Panc1 (cell line): ENCODE results near the gene FBXO17. TPM values are rescaled to one million over a fixed set of nuclear protein-coding genes. Genes with fewer than 3 reads are reported as not detected.
A peak's percentile ranks its signal among the peaks of the same experiment; 100 is the strongest.

Source experiments
- ATAC-seq: fragments of 200-7000 bp; cut with Tn5 transposase; 2 replicates; pipeline ENCODE4 v1.9.1; 2020; ENCODE audit warnings: mild to moderate bottlenecking, moderate library complexity
- BruUV-seq: library from RNA; stranded (reverse); fragments of 400-500 nt; replicated peaks from 2 replicates; lab custom pipeline; 2021; lab: Mats Ljungman, UMichigan
- CTCF ChIA-PET: fragments of 300-600 bp; sonication (Branson Sonifier 250); formaldehyde crosslinking; loops from one replicate; lab custom pipeline; 2022; ENCODE audit warnings: antibody characterized with exemption; lab: Charles Lee
- POLR2A ChIA-PET: fragments of 300-600 bp; sonication (Branson Sonifier 250); formaldehyde crosslinking; loops from one replicate; lab custom pipeline; 2022; ENCODE audit warnings: antibody characterized with exemption; lab: Charles Lee
- DNase-seq: peaks from one replicate; pipeline ENCODE4 v3.0.0-alpha.2; 2010; ENCODE audit warnings: low read depth, low spot score
- H3K27ac ChIP-seq: 2 replicates; pipeline ENCODE4 v1.5.1; 2011; ENCODE audit warnings: mild to moderate bottlenecking, low read length, inconsistent platforms
- H3K27me3 ChIP-seq: fragments of 200-500 bp; sonication (Bioruptor generic); 2 replicates; pipeline ENCODE4 v1.6.0; 2014; ENCODE audit warnings: low read length, inconsistent platforms; ENCODE audit not compliant: control insufficient read depth, insufficient read depth
- H3K36me3 ChIP-seq: fragments of 200-500 bp; sonication (Bioruptor generic); 2 replicates; pipeline ENCODE4 v1.5.1; 2014; ENCODE audit warnings: inconsistent platforms, mild to moderate bottlenecking, low read length, moderate library complexity; ENCODE audit not compliant: control insufficient read depth, insufficient read depth
- H3K4me1 ChIP-seq: 2 replicates; pipeline ENCODE4 v1.5.1; 2011; ENCODE audit warnings: inconsistent platforms, mild to moderate bottlenecking, low read length, moderate library complexity; ENCODE audit not compliant: control insufficient read depth, insufficient read depth
- H3K4me3 ChIP-seq, 2 experiments: 2 replicates each; pipeline ENCODE4 v1.5.1; 2011 to 2012; ENCODE audit warnings: low read depth in 2 of 2, low read length in 2 of 2, mild to moderate bottlenecking in 2 of 2, inconsistent platforms in 1 of 2, moderate library complexity in 1 of 2
- H3K9me3 ChIP-seq: fragments of 200-500 bp; sonication (Bioruptor generic); 2 replicates; pipeline ENCODE4 v1.5.1; 2014; ENCODE audit warnings: low read depth, mild to moderate bottlenecking, inconsistent platforms, low read length, moderate library complexity; ENCODE audit not compliant: control insufficient read depth, insufficient read depth
- POLR2AphosphoS5 ChIP-seq: IDR thresholded peaks from 2 replicates; pipeline ENCODE4 v1.6.1; 2012; ENCODE audit warnings: mild to moderate bottlenecking, low read depth, low read length, moderate library complexity
- SIN3A ChIP-seq: IDR thresholded peaks from 2 replicates; pipeline ENCODE4 v1.6.1; 2012; ENCODE audit warnings: low read depth, mild to moderate bottlenecking, low read length, moderate library complexity, borderline replicate concordance; ENCODE audit not compliant: insufficient read depth
- TCF7L2 ChIP-seq: IDR thresholded peaks from 2 replicates; pipeline ENCODE4 v1.6.1; 2011; ENCODE audit warnings: mild to moderate bottlenecking, low read depth, low read length, inconsistent platforms
- in situ Hi-C: cut with HindIII; loops from 2 replicates; pipeline ENCODE4 v1.10.0; 2016; ENCODE audit warnings: low sequenced_read_pairs, low pct_unique_long_range_greater_than_20kb
- intact Hi-C: fragments of 100-400 bp; cut with micrococcal nuclease; formaldehyde crosslinking; loops from one replicate; pipeline ENCODE4 v1.10.0; 2022; ENCODE audit not compliant: unreplicated experiment
- total RNA-seq: library from RNA; stranded (reverse); gene quantifications from one replicate; pipeline ENCODE4 v1.2.1, GENCODE V29; 2021; ENCODE audit not compliant: unreplicated experiment
- TF ChIP-seq, protein P1 (sequence below), 2 experiments: IDR thresholded peaks; 2 replicates each; pipeline ENCODE4 v1.6.1; 2011 to 2012; ENCODE audit warnings: low read depth in 2 of 2, control low read depth in 1 of 2, low read length in 1 of 2, mild to moderate bottlenecking in 1 of 2, moderate library complexity in 1 of 2; ENCODE audit not compliant: insufficient read depth in 1 of 2
- TF ChIP-seq, protein P2 (sequence below): fragments of 450-650 bp; IDR thresholded peaks from 2 replicates; pipeline ENCODE4 v1.5.1; 2017; ENCODE audit warnings: mild to moderate bottlenecking

Gene FBXO17
- total RNA-seq, 1 experiment from 2014 or later, result 411 TPM

DNA sequence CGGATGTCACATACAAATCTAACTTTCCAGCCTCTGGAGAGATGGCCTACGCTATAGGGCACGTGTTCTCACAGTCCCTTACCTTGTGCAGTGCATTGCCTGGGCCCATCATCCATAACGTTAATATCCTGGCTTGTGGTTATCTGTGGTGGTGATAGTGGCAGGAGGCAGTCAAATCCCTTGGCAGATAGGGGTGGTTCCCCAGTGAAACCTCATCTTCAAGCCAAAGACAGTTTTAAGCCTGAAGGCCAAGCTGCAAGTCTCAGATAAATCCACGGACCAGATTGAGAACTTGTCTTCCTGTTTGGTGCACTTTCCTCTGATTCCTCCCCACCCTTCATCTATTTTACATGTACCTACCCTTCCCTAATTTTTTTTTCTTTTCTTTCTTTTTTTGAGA, 4.3 kb upstream of the FBXO17 start:
- intact Hi-C loops, result loop anchor here (10.0 kb wide), 1 partner anchor 435 kb away; the partner anchor contains the start of gene PLEKHG2
- in situ Hi-C loops, result loop anchor here (5.0 to 25.0 kb wide), 2 partner anchors 802 to 957 kb away; partner anchors contain the start of gene FCGBP
- ChIA-PET POLR2A (interaction anchor here (0.6 to 0.7 kb wide), 2 partner anchors 59 to 153 kb away, joined by 3 read pairs; no protein-coding TSS in a partner anchor), CTCF (interaction anchor here (0.6 kb wide), 2 partner anchors 16 to 224 kb away, joined by 3 read pairs; no protein-coding TSS in a partner anchor)
- Histone ChIP-seq H3K9me3 (peaks cover 9% of the 10 kb centered on the region; the same call in 1 of the 2 replicates), H3K36me3 (no peaks in the 10 kb centered on the region), H3K27ac (no peak overlapping the region), H3K4me1 (peaks cover 27% of the 10 kb centered on the region), H3K27me3 (no peaks in the 10 kb centered on the region), H3K4me3 (no peak overlapping the region)
- DNase-seq (no peak), ATAC-seq (no peak)
- TF ChIP-seq SIN3A (no peak), TCF7L2 (no peak), POLR2AphosphoS5 (no peak)
- TF ChIP-seq, protein P1, sequence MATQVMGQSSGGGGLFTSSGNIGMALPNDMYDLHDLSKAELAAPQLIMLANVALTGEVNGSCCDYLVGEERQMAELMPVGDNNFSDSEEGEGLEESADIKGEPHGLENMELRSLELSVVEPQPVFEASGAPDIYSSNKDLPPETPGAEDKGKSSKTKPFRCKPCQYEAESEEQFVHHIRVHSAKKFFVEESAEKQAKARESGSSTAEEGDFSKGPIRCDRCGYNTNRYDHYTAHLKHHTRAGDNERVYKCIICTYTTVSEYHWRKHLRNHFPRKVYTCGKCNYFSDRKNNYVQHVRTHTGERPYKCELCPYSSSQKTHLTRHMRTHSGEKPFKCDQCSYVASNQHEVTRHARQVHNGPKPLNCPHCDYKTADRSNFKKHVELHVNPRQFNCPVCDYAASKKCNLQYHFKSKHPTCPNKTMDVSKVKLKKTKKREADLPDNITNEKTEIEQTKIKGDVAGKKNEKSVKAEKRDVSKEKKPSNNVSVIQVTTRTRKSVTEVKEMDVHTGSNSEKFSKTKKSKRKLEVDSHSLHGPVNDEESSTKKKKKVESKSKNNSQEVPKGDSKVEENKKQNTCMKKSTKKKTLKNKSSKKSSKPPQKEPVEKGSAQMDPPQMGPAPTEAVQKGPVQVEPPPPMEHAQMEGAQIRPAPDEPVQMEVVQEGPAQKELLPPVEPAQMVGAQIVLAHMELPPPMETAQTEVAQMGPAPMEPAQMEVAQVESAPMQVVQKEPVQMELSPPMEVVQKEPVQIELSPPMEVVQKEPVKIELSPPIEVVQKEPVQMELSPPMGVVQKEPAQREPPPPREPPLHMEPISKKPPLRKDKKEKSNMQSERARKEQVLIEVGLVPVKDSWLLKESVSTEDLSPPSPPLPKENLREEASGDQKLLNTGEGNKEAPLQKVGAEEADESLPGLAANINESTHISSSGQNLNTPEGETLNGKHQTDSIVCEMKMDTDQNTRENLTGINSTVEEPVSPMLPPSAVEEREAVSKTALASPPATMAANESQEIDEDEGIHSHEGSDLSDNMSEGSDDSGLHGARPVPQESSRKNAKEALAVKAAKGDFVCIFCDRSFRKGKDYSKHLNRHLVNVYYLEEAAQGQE (IDR thresholded peaks at IDR 0.05; ENCODE audit: insufficient read depth in 1 of 2, low read depth in 2 of 2, low read length in 1 of 2), result no peak
- TF ChIP-seq, protein P2, sequence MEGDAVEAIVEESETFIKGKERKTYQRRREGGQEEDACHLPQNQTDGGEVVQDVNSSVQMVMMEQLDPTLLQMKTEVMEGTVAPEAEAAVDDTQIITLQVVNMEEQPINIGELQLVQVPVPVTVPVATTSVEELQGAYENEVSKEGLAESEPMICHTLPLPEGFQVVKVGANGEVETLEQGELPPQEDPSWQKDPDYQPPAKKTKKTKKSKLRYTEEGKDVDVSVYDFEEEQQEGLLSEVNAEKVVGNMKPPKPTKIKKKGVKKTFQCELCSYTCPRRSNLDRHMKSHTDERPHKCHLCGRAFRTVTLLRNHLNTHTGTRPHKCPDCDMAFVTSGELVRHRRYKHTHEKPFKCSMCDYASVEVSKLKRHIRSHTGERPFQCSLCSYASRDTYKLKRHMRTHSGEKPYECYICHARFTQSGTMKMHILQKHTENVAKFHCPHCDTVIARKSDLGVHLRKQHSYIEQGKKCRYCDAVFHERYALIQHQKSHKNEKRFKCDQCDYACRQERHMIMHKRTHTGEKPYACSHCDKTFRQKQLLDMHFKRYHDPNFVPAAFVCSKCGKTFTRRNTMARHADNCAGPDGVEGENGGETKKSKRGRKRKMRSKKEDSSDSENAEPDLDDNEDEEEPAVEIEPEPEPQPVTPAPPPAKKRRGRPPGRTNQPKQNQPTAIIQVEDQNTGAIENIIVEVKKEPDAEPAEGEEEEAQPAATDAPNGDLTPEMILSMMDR, result no peak
- BruUV-seq, result no TSS peak

DNA sequence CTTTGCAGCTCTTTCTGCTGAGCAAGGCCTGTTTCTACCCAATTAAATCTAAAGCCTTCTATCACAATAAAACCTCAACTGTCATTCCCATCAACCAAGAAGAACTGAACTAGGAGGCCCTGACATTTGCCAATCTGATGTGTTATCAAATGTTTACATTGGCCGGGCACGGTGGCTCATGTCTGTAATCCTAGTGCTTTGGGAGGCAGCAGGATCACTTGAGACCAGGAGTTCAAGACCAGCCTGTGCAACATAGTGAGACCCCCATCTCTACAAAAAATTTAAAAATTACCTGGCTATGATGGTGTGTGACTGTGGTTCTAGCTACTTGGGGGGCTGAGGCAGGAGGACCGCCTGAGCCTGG, 2.8 kb upstream of the FBXO17 start:
- POLR2A ChIA-PET, result interaction anchor here (0.6 to 1.5 kb wide), 6 partner anchors 10 to 1149 kb away, joined by 3 to 13 read pairs (median 4); no protein-coding TSS in a partner anchor
- Histone ChIP-seq H3K36me3 (no peaks in the 10 kb centered on the region), H3K27me3 (no peaks in the 10 kb centered on the region), H3K9me3 (peaks cover 9% of the 10 kb centered on the region; the same call in 1 of the 2 replicates), H3K27ac (peak overlapping the region; percentile 97), H3K4me3 (no peak overlapping the region), H3K4me1 (peaks cover 36% of the 10 kb centered on the region)
- no TSS peak for BruUV-seq
- intact Hi-C loops, result loop anchor here (10.0 kb wide), 1 partner anchor 436 kb away; the partner anchor contains the start of gene PLEKHG2
- DNase-seq (no peak), ATAC-seq (no peak)
- CTCF ChIA-PET, result interaction anchor here (0.6 to 4.1 kb wide), 9 partner anchors 11 to 827 kb away, joined by 3 to 22 read pairs (median 4); partner anchors contain the start of genes MRPS12 and SARS2
- in situ Hi-C loops, result loop anchor here (25.0 kb wide), 1 partner anchor 959 kb away; the partner anchor contains the start of gene FCGBP
- TF ChIP-seq POLR2AphosphoS5 (no peak), TCF7L2 (no peak), SIN3A (no peak)
- TF ChIP-seq, protein P1 (IDR thresholded peaks at IDR 0.05; ENCODE audit: insufficient read depth in 1 of 2, low read depth in 2 of 2, low read length in 1 of 2), result no peak
- TF ChIP-seq, protein P2, result no peak
